Right lobe of liver (tissue), 6 donors: ENCODE results near the gene BLACAT1. TPM values are rescaled to one million over a fixed set of nuclear protein-coding genes. Genes with fewer than 3 reads are reported as not detected.

Experiments
- ATAC-seq, 4 donors: fragments of 200-7000 bp; cut with Tn5 transposase; one replicate each; pipeline ENCODE4 v1.9.1; 2020; ENCODE audit warnings: mild to moderate bottlenecking in 4 of 4, moderate library complexity in 4 of 4
- DNase-seq, 3 donors: peaks; one replicate each; pipeline ENCODE4 v3.0.0-alpha.2; 2020
- H3K27ac ChIP-seq, 3 donors: fragments of 200-600 bp; one replicate each; pipeline ENCODE4 v1.8.0; 2022
- H3K27me3 ChIP-seq, 2 donors: fragments of 200-600 bp; one replicate each; pipeline ENCODE4 v1.8.0; 2022
- H3K36me3 ChIP-seq, 4 donors: fragments of 200-600 bp; sonication (generic) in 1 of 4; one replicate each; pipeline versions ENCODE4 v1.5.1 to v1.8.0; 2017 to 2022; ENCODE audit warnings: control low read depth in 1 of 4
- H3K4me1 ChIP-seq, 4 donors: fragments of 200-600 bp; sonication (generic) in 1 of 4; one replicate each; pipeline versions ENCODE4 v1.5.1 to v1.8.0; 2017 to 2022; ENCODE audit warnings: control low read depth in 1 of 4
- H3K4me3 ChIP-seq, 3 donors: fragments of 200-600 bp; one replicate each; pipeline ENCODE4 v1.8.0; 2022
- H3K9me3 ChIP-seq, 4 donors: fragments of 200-600 bp; sonication (generic) in 1 of 4; one replicate each; pipeline versions ENCODE4 v1.5.1 to v1.8.0; 2017 to 2022; ENCODE audit warnings: control low read depth in 1 of 4
- POLR2A ChIP-seq: fragments of 450-650 bp; IDR thresholded peaks from one replicate; pipeline ENCODE4 v1.6.1; 2017; ENCODE audit warnings: antibody characterized with exemption, mild to moderate bottlenecking
- WGBS: methylation state at CpG from one replicate; pipeline ENCODE4 v1.1.6; 2018; ENCODE audit warnings: low coverage, low lambda C conversion rate; ENCODE audit not compliant: insufficient coverage; ENCODE audit errors: missing lambda C conversion rate; 5-methylcytosine and 5-hydroxymethylcytosine counted together
- intact Hi-C, 2 donors: fragments of 100-400 bp; cut with DNase I; formaldehyde crosslinking; loops; one replicate each; pipeline versions ENCODE4 v1.11.2 to v1.14.1; 2022
- total RNA-seq, 6 experiments: library from RNA; depleted of rRNA in 2 of 6; stranded (reverse); fragments of >200 nt in 2 of 6; fragmentation: NEBNext Ultra II Directional in 3 of 6; extraction: Animal tissue kit (Norgen Biotek cat#: 25700) in 3 of 6; gene quantifications; one replicate each; pipeline versions ENCODE4 v1.1.0 to v1.2.4, GENCODE V29; 2016 to 2023
- TF ChIP-seq, protein P1 (sequence below), 4 donors: fragments of 200-600 bp in 3 of 4; fragments of 450-650 bp in 1 of 4; IDR thresholded peaks; one replicate each; pipeline versions ENCODE4 v1.5.1 to v1.8.0; 2016 to 2022; ENCODE audit warnings: antibody characterized with exemption in 4 of 4, mild to moderate bottlenecking in 2 of 4
- donor health status: DM: no; HTN: yes; CAD: no.
- donor health status: DM: no; HTN: no; CAD: no.
- donor health status: DM: no; HTN: no; CAD: no.
- donor health status: DM: no; HTN: yes; CAD: no.
- donor health status: DM: no; HTN: yes; CAD: no.

BLACAT1 gene
- total RNA-seq, 6 experiments from 2014 or later, result 0.06 TPM; not detected in 5

DNA sequence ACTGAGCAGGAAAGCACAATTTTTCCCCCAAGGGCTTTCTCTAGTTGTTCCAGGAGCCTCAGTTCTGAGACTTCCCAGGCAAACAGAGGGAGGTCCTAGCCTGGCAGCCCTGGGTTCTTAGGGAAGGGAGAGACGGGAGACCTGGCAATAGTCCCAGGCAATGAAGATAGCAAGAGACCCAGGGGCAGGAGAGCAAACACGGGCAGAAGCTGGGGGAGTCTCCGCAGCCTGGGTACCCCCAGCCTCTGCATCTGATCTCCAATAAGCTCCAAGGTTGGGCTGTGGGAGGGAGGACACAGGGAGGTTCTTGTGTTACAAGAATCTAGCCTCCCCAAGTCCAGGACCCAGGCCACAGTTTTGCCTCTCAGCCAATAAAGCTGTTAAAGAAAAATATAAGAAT lies 2.4 kb downstream of the BLACAT1 start:
- Histone ChIP-seq H3K36me3 (no peaks in the 10 kb centered on the region), H3K27ac (no peak overlapping the region), H3K4me3 (no peak overlapping the region), H3K9me3 (no peaks in the 10 kb centered on the region), H3K4me1 (peaks cover 0 to 10% (median 2%) of the 10 kb centered on the region in 4 donors), H3K27me3 (peaks cover 3 to 35% of the 10 kb centered on the region in 2 donors)
- intact Hi-C loops, result no loop called here
- no peak for DNase-seq
- ATAC-seq, result no peak
- TF ChIP-seq POLR2A, result no peak
- TF ChIP-seq, protein P1, sequence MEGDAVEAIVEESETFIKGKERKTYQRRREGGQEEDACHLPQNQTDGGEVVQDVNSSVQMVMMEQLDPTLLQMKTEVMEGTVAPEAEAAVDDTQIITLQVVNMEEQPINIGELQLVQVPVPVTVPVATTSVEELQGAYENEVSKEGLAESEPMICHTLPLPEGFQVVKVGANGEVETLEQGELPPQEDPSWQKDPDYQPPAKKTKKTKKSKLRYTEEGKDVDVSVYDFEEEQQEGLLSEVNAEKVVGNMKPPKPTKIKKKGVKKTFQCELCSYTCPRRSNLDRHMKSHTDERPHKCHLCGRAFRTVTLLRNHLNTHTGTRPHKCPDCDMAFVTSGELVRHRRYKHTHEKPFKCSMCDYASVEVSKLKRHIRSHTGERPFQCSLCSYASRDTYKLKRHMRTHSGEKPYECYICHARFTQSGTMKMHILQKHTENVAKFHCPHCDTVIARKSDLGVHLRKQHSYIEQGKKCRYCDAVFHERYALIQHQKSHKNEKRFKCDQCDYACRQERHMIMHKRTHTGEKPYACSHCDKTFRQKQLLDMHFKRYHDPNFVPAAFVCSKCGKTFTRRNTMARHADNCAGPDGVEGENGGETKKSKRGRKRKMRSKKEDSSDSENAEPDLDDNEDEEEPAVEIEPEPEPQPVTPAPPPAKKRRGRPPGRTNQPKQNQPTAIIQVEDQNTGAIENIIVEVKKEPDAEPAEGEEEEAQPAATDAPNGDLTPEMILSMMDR (IDR thresholded peaks at IDR 0.05), result no peak
- whole genome bisulfite sequencing, result 36% methylated on average over 3 of the region's 3 CpGs

- TF ChIP-seq, protein P1 (IDR thresholded peaks at IDR 0.05), result no peak
- TF ChIP-seq POLR2A, result no peak
Observed at GRCh38 chr1:205452933-205453332, 2.9 kb downstream of the BLACAT1 start.

GRCh38 chr1:205452364-205452763 lies 3.5 kb downstream of the BLACAT1 start:
- Histone ChIP-seq H3K4me1 (peaks cover 0 to 10% (median 2%) of the 10 kb centered on the region in 4 donors), H3K4me3 (no peak overlapping the region), H3K27me3 (peaks cover 3 to 28% of the 10 kb centered on the region in 2 donors), H3K36me3 (no peaks in the 10 kb centered on the region), H3K9me3 (no peaks in the 10 kb centered on the region), H3K27ac (no peak overlapping the region)
- DNase-seq (no peak), ATAC-seq (no peak)
- intact Hi-C loops, result no loop called here
- WGBS, result 22% methylated on average over 1 of the region's 2 CpGs
- TF ChIP-seq POLR2A, result no peak
- TF ChIP-seq, protein P1 (IDR thresholded peaks at IDR 0.05), result no peak

More at GRCh38 chr1:205452933-205453332, 2.9 kb downstream of the BLACAT1 start:
- WGBS, result 22% methylated on average over 3 of the region's 5 CpGs
- no peak for ATAC-seq
- Histone ChIP-seq H3K4me3 (no peak overlapping the region), H3K4me1 (peaks cover 0 to 10% (median 2%) of the 10 kb centered on the region in 4 donors), H3K27ac (no peak overlapping the region), H3K36me3 (no peaks in the 10 kb centered on the region), H3K9me3 (no peaks in the 10 kb centered on the region), H3K27me3 (peaks cover 3 to 34% of the 10 kb centered on the region in 2 donors)
- intact Hi-C loops, result no loop called here
- no peak for DNase-seq

DNA sequence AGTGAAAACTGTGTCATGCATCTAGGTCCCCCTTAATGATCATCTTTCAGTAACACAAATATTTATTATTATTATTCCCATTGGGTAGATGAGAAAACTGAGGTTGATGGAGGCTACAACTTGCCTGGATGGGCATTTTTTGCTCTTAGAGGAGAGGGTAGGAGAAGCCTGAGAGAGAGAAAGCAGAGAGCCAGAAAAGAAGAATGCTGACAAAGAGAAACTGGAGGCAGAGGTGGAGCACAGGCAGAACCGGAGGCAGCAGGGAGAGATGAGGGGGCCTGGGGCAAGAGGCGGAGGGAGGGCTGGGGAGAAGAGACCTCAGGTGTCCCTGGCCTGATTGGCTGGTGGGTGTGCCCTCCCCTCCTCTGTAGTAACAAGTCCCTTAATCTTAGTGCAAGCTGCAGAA lies 4.1 kb downstream of the BLACAT1 start:
- DNase-seq (no peak), ATAC-seq (no peak)
- intact Hi-C loops, result no loop called here
- Histone ChIP-seq H3K27ac (no peak overlapping the region), H3K9me3 (no peaks in the 10 kb centered on the region), H3K4me1 (peaks cover 0 to 5% (median 0%) of the 10 kb centered on the region in 4 donors), H3K4me3 (no peak overlapping the region), H3K27me3 (peaks cover 3 to 22% of the 10 kb centered on the region in 2 donors), H3K36me3 (no peaks in the 10 kb centered on the region)
- no peak for TF ChIP-seq POLR2A
- TF ChIP-seq, protein P1 (IDR thresholded peaks at IDR 0.05), result no peak
- WGBS, result 8% methylated on average over 2 of the region's 2 CpGs

GRCh38 chr1:205451202-205451601 lies 4.6 kb downstream of the BLACAT1 start:
- ATAC-seq (no peak), DNase-seq (no peak)
- no peak overlapping the region for H3K27ac ChIP-seq
- intact Hi-C loops, result no loop called here
- no peak overlapping the region for H3K4me3 ChIP-seq
- TF ChIP-seq POLR2A, result no peak
- TF ChIP-seq, protein P1 (IDR thresholded peaks at IDR 0.05), result no peak
- no peaks in the 10 kb centered on the region for H3K36me3 ChIP-seq
- H3K4me1 ChIP-seq, result no peaks in the 10 kb centered on the region
- WGBS, result 30% methylated on average over 5 of the region's 5 CpGs
- H3K27me3 ChIP-seq, result peaks cover 3 to 18% of the 10 kb centered on the region in 2 donors
- H3K9me3 ChIP-seq, result no peaks in the 10 kb centered on the region
